Stimulated activated effector memory CD8-positive, alpha-beta T cell treated with anti-CD3 and anti-CD28 coated beads, Interleukin-12 subunit alpha, Interleukin-12 subunit beta, amount 100 ng/mL, for 72 hours (primary cell): Measurements from ENCODE around the gene CACNA1A.
"Not testable (repeated sequence)": the region's sequence is repeated elsewhere in the genome, so short reads cannot be mapped to it uniquely, and the experiment has no call there.

Source experiments
- ATAC-seq: fragments of 150-1000 bp; cut with Tn5 transposase; 2 replicates; pipeline ENCODE4 v1.10.0; 2021
- DNase-seq, 2 donors: peaks; one replicate each; pipeline ENCODE4 v3.0.0; 2021 to 2022; ENCODE audit warnings: low spot score in 2 of 2
- H3K27ac Mint-ChIP-seq: one replicate; pipeline ENCODE4 v1.8.0; 2022; ENCODE audit warnings: mild to moderate bottlenecking, mixed read lengths
- H3K36me3 Mint-ChIP-seq: one replicate; pipeline ENCODE4 v1.8.0; 2022; ENCODE audit warnings: mild to moderate bottlenecking, mixed read lengths
- H3K4me1 Mint-ChIP-seq: one replicate; pipeline ENCODE4 v1.8.0; 2022; ENCODE audit warnings: mixed read lengths
- H3K4me3 Mint-ChIP-seq: one replicate; pipeline ENCODE4 v1.8.0; 2022; ENCODE audit warnings: mild to moderate bottlenecking, mixed read lengths
- H3K9me3 Mint-ChIP-seq: one replicate; pipeline ENCODE4 v1.8.0; 2022; ENCODE audit warnings: mixed read lengths

Gene CACNA1A

DNA sequence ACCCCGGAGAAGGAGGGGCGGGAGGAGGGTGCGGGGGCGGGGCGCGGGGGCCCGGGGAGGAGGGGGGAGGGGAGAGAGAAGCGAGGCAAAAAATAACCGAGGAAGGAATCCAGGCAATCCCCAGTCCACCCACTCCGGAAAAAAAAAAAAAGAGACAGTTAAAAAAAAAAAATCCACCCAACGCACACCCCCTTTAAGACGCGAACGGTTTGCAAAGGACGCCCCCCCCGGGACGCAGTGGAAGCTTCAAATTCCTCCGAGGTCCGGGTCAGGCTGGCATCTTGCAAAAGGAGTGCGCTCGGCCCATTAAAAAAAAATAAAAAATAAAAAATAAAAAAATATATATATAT lies at the start of gene CACNA1A:
Gene CACNA1A, minus strand, starts transcription at position 9 of the 350 bp plus-strand sequence. CDS start 255 bp downstream, outside the sequence.
- Mint-ChIP-seq H3K4me1 (no peaks in the 10 kb centered on the region), H3K4me3 (no peak within 1 kb of the TSS), H3K27ac (no peak within 1 kb of the TSS), H3K36me3 (no peaks in the 10 kb centered on the region), H3K9me3 (no peaks in the 10 kb centered on the region)
- DNase-seq (no peak), ATAC-seq (no peak)

DNA sequence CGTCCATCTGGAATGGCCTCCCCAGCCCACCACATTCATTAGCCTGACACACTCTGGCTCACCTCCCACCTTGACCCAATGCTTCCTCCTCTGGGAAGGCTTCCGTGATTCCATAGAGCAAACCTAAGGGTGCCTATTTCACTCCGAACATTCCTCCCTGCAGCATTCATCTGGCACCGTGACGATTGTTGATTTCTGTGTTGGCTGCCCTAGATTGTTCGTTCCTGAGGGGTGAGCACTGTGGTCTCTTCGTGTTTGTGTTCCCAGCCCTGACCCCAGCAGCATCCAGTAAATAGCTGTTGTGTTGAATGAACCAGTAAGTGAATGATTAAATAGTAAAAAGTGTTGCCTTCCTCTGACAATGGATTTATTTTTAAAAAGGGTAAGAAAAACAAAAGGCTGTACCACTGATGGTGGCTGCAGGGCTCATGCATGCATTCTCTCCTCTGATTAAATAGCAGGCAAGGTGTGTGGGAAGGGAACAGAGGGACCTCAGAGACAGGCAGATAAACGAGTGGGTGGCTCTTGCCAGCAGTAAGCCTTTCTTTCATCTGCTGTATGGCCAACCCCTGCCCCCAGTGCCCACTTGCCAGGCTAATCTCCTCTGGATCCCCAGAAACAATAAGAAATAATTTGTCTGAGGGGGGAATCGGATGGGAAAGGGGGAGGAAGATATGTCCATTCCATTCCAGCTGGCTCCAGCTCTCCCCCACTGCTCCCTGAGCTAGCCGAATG lies 48.4 kb upstream of the CACNA1A start:
- Mint-ChIP-seq H3K9me3 (no peaks in the 10 kb centered on the region), H3K27ac (no peak overlapping the region), H3K36me3 (no peaks in the 10 kb centered on the region), H3K4me3 (no peak overlapping the region), H3K4me1 (no peaks in the 10 kb centered on the region)
- DNase-seq = no peak
- ATAC-seq = no peak

DNA sequence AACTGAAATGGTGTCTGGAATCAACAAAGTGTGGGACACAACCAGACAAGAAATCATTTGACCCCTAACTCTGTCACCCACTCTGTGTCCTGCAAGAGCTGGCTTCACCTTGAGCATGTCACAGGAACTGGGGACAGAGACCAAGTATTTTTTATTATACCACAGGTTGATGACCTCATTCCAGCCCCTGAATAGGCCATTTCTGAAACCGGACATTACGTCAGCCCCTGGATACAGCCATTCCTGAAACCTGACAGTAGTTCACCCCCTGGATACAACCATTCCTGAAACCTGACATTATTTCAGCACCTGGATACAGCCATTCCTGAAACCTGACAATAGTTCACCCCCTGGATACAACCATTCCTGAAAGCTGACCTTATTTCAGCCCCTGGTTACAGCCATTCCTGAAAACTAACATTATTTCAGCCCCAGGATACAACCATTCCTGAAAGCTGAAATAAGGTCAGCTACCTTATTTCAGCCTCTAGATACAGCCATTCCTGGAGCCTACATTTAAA lies 47.7 kb upstream of the CACNA1A start:
- H3K27ac Mint-ChIP-seq = no peak overlapping the region
- H3K36me3 Mint-ChIP-seq = no peaks in the 10 kb centered on the region
- no peaks in the 10 kb centered on the region for H3K4me1 Mint-ChIP-seq
- no peaks in the 10 kb centered on the region for H3K9me3 Mint-ChIP-seq
- DNase-seq (no peak), ATAC-seq (no peak)
- H3K4me3 Mint-ChIP-seq = no peak overlapping the region

DNA sequence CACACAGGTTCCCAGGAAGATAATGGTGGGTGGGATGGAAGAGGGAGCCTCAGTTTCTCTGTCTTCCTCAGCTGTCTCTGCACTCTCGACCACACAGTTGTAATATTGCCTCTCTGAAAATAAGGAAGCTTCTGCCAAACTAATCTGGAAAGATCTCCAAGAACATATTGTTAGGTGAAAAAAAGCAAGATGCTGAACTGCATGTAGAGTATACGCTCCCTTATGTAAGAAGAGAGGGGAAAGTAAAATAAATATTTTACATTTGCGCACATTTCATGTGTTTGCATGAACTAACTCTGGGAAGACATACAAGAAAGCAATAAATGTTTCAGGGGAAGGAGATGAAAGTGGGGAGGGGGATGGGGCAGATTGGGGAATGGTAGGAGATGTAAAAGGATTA lies 41.9 kb upstream of the CACNA1A start:
- DNase-seq = no peak
- H3K4me1 Mint-ChIP-seq = no peaks in the 10 kb centered on the region
- no peak for ATAC-seq
- no peak overlapping the region for H3K27ac Mint-ChIP-seq
- no peaks in the 10 kb centered on the region for H3K9me3 Mint-ChIP-seq
- no peak overlapping the region for H3K4me3 Mint-ChIP-seq
- no peaks in the 10 kb centered on the region for H3K36me3 Mint-ChIP-seq

DNA sequence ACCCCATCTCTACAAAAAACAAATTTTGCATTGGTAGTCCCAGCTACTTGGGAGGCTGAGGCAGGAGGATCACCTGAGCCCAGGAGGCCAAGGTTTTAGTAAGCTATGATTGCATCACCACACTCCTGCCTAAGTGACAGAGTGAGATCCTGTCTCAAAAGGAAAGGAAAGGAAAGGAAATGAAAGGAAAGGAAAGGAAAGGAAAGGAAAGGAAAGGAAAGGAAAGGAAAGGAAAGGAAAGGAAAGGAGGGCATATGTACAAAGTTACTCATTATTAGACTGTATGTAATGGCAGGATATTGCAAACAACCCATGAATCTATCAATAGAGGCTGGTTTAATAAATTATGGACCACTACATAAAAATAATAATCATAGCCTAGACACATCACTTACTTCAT lies 40.8 kb upstream of the CACNA1A start:
- H3K36me3 Mint-ChIP-seq = no peaks in the 10 kb centered on the region
- H3K9me3 Mint-ChIP-seq = no peaks in the 10 kb centered on the region
- no peaks in the 10 kb centered on the region for H3K4me1 Mint-ChIP-seq
- H3K4me3 Mint-ChIP-seq = no peak overlapping the region
- ATAC-seq = no peak
- H3K27ac Mint-ChIP-seq = no peak overlapping the region
- DNase-seq = no peak

DNA sequence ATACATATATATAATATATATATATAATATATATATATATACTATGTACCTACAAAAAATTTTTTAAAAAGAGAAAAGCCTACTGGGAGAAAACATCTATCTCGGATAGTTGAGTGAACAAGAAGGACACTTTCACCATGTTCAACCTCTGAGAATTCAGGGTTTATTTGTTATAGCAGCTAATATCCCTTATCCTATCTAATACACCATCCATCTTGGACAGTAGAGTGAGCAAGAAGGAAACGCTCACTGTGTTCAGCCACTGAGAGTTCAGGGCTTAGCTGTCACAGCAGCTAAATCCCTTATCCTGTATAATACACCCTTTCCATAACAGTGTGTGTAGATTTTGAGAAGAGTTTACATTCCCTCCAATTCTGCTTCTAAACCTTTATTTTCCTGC lies 38.1 kb upstream of the CACNA1A start:
- Mint-ChIP-seq H3K4me1 (no peaks in the 10 kb centered on the region), H3K36me3 (no peaks in the 10 kb centered on the region), H3K9me3 (no peaks in the 10 kb centered on the region), H3K4me3 (no peak overlapping the region), H3K27ac (no peak overlapping the region)
- DNase-seq (no peak), ATAC-seq (no peak)

DNA sequence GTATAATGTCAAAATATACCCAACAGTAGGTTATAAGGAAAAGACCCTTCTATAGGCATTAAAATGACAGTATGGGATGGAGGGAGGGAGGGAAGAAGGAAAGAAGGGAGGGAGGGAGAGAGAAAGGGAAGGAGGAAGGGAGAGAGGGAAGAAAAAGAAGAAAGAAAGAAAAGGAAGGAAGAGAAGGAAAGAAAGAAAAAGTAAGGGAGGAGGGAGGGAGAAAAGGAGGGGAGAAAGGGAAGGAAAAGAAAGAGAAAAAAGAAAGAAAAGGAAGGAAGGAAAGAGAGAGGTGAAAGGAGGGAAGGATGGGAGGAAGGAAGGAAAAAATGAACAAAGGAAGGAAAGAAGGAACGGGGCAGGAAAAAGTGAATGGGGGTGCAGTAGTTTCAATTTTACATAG lies 35.3 kb upstream of the CACNA1A start:
- no peak overlapping the region for H3K4me3 Mint-ChIP-seq
- no peak overlapping the region for H3K27ac Mint-ChIP-seq
- DNase-seq = no peak
- H3K9me3 Mint-ChIP-seq = no peaks in the 10 kb centered on the region
- no peaks in the 10 kb centered on the region for H3K36me3 Mint-ChIP-seq
- no peak for ATAC-seq
- no peaks in the 10 kb centered on the region for H3K4me1 Mint-ChIP-seq

DNA sequence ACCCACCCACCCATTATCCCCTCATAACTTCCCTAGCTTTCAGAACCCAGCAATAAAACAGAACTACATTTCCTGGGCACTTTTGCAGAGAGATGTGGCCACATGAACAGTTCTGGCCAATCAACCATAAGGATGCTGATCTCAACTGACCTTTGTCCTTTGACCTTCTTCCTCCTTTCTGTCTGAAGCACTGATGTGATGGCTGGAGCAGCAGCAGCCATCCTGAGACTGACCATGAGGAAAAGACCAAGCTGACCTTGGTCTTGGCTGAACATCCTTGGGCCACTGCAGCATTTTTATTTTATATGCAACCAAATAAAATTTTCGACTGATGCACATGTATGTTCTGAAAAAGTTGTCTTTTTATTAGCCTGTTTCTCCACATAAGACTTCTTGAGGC lies 33.1 kb upstream of the CACNA1A start:
- no peak overlapping the region for H3K27ac Mint-ChIP-seq
- H3K4me1 Mint-ChIP-seq = no peaks in the 10 kb centered on the region
- H3K36me3 Mint-ChIP-seq = no peaks in the 10 kb centered on the region
- no peaks in the 10 kb centered on the region for H3K9me3 Mint-ChIP-seq
- no peak overlapping the region for H3K4me3 Mint-ChIP-seq
- no peak for ATAC-seq
- DNase-seq = no peak

DNA sequence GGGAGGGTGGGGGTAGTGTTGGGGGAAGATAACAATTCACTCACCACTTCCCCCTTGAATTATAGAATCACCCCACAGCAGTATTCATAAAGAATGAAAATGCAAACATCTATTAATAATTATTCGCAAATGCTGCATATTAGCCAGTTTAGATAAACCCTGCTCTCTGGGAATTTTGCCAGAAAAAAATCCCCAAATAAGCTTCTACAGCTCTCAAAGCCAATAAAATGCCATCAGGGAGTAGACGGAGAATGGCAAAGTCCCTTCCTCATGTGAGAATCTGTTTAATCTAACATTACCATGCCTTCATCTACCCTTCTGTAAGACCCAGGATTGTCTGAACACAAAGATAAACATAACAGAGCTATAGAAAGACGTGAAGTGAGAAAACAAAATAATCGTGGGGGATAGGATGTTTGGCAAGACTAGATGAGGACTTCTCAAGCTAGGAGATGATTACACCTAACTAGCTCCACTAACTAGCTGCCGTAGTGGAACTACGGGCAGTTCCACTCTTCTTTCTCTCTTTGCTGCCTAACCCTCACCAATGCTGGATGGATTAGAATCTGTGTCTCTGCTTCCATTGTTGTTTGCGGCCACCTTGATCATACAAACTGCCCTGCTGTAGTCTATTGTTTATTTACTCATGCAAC lies 32.4 kb upstream of the CACNA1A start:
- ATAC-seq (no peak), DNase-seq (no peak)
- Mint-ChIP-seq H3K4me3 (no peak overlapping the region), H3K36me3 (no peaks in the 10 kb centered on the region), H3K9me3 (no peaks in the 10 kb centered on the region), H3K27ac (no peak overlapping the region), H3K4me1 (no peaks in the 10 kb centered on the region)

DNA sequence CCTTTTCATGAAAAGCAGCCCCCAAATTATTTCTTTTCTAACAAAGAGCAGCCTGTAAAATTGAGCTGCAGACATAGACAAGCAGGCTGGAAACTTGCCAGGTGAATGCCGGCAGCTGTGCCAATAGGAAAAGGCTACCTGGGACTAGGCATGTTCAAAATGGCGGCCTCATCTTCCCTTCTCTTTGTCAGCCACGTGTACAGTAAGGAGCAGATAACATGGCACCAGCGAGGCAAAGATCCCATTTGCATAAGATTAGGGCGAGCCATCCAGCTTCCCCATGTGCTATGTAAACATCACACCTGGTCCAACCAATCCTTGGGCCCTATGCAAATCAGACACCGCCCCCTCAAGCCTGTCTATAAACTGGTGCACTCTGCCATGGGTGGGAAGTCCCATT lies 31.2 kb upstream of the CACNA1A start:
- Mint-ChIP-seq H3K4me3 (no peak overlapping the region), H3K4me1 (no peaks in the 10 kb centered on the region), H3K9me3 (no peaks in the 10 kb centered on the region), H3K36me3 (no peaks in the 10 kb centered on the region), H3K27ac (no peak overlapping the region)
- ATAC-seq (no peak), DNase-seq (no peak)

DNA sequence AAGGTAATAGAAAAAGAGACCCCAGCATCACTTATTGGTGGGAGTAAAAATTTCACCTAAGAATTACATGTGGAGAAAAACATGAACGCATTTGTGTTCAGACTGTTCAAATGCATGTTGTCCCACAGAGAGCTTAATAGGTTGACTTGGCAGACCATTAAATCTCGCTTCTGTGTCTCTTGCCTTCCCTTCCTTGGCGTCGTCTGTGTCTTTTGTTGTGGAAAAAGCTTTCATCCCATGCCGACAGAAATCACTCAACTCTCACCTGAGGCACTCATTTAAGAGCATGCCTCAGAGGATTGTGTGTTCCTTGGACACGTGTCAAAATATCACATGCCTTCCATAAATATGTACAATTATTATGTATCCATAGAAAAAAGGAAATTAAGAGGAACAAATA lies 24.4 kb upstream of the CACNA1A start:
- Mint-ChIP-seq H3K9me3 (no peaks in the 10 kb centered on the region), H3K36me3 (no peaks in the 10 kb centered on the region), H3K4me1 (no peaks in the 10 kb centered on the region), H3K27ac (no peak overlapping the region), H3K4me3 (no peak overlapping the region)
- DNase-seq = no peak
- no peak for ATAC-seq

DNA sequence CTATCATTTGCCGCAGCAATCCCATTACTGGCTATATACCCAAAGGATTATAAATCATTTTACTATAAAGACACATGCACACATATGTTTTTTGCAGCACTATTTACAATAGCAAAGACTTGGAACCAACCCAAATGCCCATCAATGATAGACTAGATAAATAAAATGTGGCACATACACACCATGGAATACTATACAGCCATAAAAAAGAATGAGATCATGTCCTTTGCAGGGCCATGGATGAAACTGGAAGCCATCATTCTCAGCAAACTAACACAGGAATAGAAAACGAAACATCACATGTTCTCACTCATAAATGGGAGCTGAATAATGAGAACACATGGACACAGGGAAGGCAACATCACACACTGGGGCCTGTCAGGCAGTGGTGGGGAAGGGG lies 23.4 kb upstream of the CACNA1A start:
- H3K4me3 Mint-ChIP-seq, DNase-seq, H3K4me1 Mint-ChIP-seq, ATAC-seq, H3K27ac Mint-ChIP-seq, H3K9me3 Mint-ChIP-seq, H3K36me3 Mint-ChIP-seq: not testable (repeated sequence)

DNA sequence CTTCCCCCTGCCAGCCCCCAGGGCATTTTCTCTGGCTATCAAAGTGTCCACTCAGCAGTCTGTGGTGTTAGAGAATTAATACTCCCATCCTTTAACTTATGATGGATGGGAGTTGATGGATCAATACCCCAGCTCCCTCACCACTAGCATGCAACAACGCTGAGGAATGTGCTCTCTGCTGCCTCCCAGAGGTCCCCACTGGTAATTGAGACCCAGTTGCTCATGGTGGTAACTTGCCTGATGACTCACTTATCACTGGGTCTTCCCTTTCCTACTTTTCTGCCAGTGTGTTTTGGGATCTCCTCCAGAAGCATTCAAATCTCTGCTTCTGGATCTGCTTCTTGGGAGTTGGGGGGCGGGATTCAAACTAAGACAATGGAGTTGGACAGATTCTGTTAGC lies 20.3 kb upstream of the CACNA1A start:
- Mint-ChIP-seq H3K4me1 (no peaks in the 10 kb centered on the region), H3K4me3 (no peak overlapping the region), H3K27ac (no peak overlapping the region), H3K36me3 (no peaks in the 10 kb centered on the region), H3K9me3 (peaks cover 4% of the 10 kb centered on the region)
- DNase-seq (peak in 1 of 2 donors; percentile 3), ATAC-seq (no peak)

DNA sequence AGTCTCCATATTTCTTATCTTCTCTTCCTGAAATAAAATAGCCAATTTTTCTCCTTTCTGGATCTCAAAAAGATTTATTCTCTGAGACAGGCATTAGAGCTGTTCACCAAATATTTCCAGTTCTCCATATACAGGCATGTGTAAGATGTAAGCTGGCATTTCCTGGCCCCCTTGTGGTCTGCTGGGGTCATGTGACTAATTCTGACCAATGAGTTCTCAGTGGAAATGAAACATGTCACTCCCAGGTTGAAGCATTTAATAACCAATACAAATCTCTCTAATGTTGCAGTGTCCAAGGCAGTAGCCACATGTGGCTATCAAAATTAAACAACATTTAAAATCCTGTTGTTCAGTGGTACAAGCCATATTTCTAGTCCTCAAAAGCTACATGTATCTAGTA lies 14.8 kb upstream of the CACNA1A start:
- no peak overlapping the region for H3K27ac Mint-ChIP-seq
- no peaks in the 10 kb centered on the region for H3K36me3 Mint-ChIP-seq
- no peaks in the 10 kb centered on the region for H3K4me1 Mint-ChIP-seq
- DNase-seq = no peak
- H3K9me3 Mint-ChIP-seq = peaks cover 16% of the 10 kb centered on the region
- ATAC-seq = no peak
- H3K4me3 Mint-ChIP-seq = no peak overlapping the region

DNA sequence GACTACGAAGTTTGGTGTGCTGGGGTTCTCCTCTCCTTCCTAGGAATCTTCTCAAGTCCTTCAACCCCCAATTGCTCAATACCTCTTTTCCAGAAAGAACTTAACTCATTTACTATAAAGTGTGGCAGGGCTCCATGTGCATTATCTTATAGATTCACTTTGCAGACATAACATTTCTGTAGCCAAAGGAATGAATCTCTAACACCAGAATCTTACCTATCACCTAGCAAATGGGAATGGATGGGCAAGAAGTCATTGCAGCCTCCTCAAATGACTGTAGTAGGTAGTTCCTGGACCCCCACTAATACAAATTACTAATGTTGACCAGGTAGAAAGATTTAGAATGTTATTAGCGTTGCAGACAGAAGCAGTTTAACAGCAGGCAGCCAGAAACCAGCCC lies 5.7 kb upstream of the CACNA1A start:
- Mint-ChIP-seq H3K4me1 (no peaks in the 10 kb centered on the region), H3K36me3 (no peaks in the 10 kb centered on the region), H3K27ac (no peak overlapping the region), H3K9me3 (peaks cover 2% of the 10 kb centered on the region), H3K4me3 (no peak overlapping the region)
- ATAC-seq = no peak
- no peak for DNase-seq

DNA sequence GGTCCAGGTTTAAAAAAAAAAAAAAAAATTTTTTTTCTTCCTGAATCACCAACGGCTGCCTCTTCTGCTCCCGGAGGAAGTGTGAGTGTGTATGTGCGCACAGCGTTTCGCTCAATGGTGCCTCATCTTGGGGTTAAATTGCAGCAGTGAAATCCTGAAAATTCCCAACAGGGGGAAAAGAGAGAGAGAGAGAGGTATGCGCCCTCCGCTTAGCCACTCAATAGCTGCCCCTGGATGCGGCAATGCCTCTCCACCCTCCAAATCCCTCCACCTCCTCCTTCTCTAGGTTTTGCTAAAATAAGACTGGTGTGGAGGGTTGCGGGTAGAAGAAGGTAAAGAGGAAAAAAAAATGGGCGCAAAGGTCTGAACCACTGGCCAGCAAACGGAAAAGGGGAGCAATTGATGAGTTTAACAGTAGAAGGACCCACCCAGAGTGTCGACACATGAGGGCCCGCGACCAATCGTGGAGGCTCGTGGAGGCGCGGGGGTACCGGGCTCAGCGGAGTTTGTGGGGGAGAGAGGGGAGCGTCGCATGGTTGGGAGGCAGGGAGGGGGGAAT lies 853 bp upstream of the CACNA1A start:
- Mint-ChIP-seq H3K9me3 (peaks cover 2% of the 10 kb centered on the region), H3K4me3 (no peak overlapping the region), H3K27ac (no peak overlapping the region), H3K36me3 (no peaks in the 10 kb centered on the region), H3K4me1 (no peaks in the 10 kb centered on the region)
- no peak for ATAC-seq
- DNase-seq = no peak
